RWPE2 (cell line): ENCODE measurements around the gene MSH6.
"Not testable (repeated sequence)": the region's sequence is repeated elsewhere in the genome, so short reads cannot be mapped to it uniquely, and the experiment has no call there.

Source experiments
- ATAC-seq: fragments of 200-7000 bp; cut with Tn5 transposase; 3 replicates; pipeline ENCODE4 v1.9.1; 2021; ENCODE audit warnings: low read depth
- DNase-seq: peaks from one replicate; pipeline ENCODE4 v3.0.0-alpha.2; 2020; ENCODE audit warnings: low spot score
- H3K27ac ChIP-seq: fragments of 450-650 bp; 2 replicates; pipeline ENCODE4 v1.5.1; 2017; ENCODE audit warnings: mild to moderate bottlenecking; ENCODE audit not compliant: poor library complexity, severe bottlenecking
- H3K27me3 ChIP-seq: fragments of 250-450 bp; sonication (Bioruptor Pico); 2 replicates; pipeline ENCODE4 v1.5.1; 2021; ENCODE audit warnings: mild to moderate bottlenecking, moderate library complexity; ENCODE audit not compliant: insufficient read depth, poor library complexity, severe bottlenecking
- H3K36me3 ChIP-seq: fragments of 250-450 bp; sonication (Bioruptor Pico); 2 replicates; pipeline ENCODE4 v1.5.1; 2020; ENCODE audit warnings: low read depth, mild to moderate bottlenecking, moderate library complexity
- H3K4me1 ChIP-seq: fragments of 250-450 bp; sonication (Bioruptor Pico); 2 replicates; pipeline ENCODE4 v1.5.1; 2021; ENCODE audit warnings: mild to moderate bottlenecking, moderate library complexity; ENCODE audit not compliant: insufficient read depth, poor library complexity, severe bottlenecking
- H3K4me3 ChIP-seq: fragments of 250-450 bp; sonication (Bioruptor Pico); 2 replicates; pipeline ENCODE4 v1.5.1; 2021; ENCODE audit warnings: mild to moderate bottlenecking, moderate library complexity; ENCODE audit not compliant: severe bottlenecking
- H3K9me3 ChIP-seq: fragments of 250-450 bp; sonication (Bioruptor Pico); 2 replicates; pipeline ENCODE4 v1.5.1; 2021; ENCODE audit warnings: mild to moderate bottlenecking, moderate library complexity; ENCODE audit not compliant: severe bottlenecking
- TF ChIP-seq, protein P1 (sequence below): fragments of 450-650 bp; IDR thresholded peaks from one replicate; pipeline ENCODE4 v1.5.1; 2017; ENCODE audit warnings: mild to moderate bottlenecking, moderate library complexity; ENCODE audit not compliant: poor library complexity, severe bottlenecking

Gene MSH6

DNA sequence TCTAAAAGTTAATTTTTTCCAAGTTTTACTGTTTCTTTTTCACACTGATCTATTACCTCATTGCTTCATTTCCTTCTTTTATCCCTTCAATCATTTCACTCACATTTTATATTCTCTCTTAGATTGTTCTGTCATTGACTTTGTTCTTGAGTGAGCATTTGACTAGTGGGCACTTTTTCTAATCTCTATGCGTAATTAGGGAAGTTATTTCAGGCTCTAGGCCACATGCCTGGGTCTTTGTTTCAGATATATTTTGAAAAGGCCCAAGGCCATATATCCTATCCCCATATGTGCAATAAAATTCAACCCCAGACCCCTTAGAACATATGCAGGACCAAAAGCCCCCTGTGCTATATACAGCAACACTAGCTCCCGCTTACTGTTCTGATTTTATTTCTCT, 61.2 kb downstream of the MSH6 start:
- Histone ChIP-seq H3K9me3 (no peaks in the 10 kb centered on the region), H3K4me1 (no peaks in the 10 kb centered on the region), H3K4me3 (no peak overlapping the region), H3K27me3 (no peaks in the 10 kb centered on the region), H3K27ac (no peak overlapping the region), H3K36me3 (peaks cover 10% of the 10 kb centered on the region; the same call in 1 of the 2 replicates)
- DNase-seq (no peak), ATAC-seq (no peak)
- TF ChIP-seq, protein P1, sequence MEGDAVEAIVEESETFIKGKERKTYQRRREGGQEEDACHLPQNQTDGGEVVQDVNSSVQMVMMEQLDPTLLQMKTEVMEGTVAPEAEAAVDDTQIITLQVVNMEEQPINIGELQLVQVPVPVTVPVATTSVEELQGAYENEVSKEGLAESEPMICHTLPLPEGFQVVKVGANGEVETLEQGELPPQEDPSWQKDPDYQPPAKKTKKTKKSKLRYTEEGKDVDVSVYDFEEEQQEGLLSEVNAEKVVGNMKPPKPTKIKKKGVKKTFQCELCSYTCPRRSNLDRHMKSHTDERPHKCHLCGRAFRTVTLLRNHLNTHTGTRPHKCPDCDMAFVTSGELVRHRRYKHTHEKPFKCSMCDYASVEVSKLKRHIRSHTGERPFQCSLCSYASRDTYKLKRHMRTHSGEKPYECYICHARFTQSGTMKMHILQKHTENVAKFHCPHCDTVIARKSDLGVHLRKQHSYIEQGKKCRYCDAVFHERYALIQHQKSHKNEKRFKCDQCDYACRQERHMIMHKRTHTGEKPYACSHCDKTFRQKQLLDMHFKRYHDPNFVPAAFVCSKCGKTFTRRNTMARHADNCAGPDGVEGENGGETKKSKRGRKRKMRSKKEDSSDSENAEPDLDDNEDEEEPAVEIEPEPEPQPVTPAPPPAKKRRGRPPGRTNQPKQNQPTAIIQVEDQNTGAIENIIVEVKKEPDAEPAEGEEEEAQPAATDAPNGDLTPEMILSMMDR = no peak

DNA sequence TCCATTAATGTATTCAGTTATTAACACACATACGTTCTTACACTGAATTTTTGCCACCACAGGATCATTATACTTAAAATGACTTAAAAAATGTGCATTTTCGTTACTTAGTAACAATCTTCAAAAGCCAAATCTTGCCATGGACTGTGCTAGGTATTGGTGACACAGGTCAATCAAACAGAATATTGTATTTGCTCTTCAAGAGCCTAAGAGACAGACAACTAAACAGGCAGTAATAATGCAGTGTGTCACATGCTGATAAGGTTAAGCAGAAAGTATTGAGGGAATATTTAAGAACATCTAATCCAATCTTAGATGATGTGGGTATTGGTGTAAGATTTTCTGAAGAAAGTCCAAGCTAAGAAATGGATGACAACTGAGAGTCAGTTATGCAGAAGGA, 66.4 kb downstream of the MSH6 start:
- Histone ChIP-seq H3K4me1 (no peaks in the 10 kb centered on the region), H3K36me3 (no peaks in the 10 kb centered on the region; the same call in 1 of the 2 replicates), H3K4me3 (no peak overlapping the region), H3K9me3 (no peaks in the 10 kb centered on the region), H3K27me3 (no peaks in the 10 kb centered on the region), H3K27ac (no peak overlapping the region)
- no peak for ATAC-seq
- TF ChIP-seq, protein P1 = no peak
- DNase-seq = no peak

DNA sequence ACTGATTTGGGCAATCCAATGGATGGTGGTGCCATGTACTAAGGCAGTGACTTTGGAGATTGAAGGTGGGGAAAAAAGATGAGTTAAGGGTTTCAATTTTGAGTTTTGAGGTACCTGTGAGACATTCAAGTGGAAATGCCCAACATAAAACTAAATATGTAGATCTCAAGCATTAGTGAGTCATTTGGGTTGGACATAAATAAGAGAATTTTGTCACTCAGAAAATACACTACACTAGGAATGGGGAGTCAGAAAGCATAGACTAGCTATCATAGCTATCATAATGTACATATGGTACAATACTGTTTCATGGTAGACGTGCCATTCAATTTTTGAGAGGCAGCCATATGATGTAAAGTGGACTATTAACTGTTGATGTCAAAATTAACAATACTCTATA, 67.3 kb downstream of the MSH6 start:
- no peak for ATAC-seq
- H3K36me3 ChIP-seq = no peaks in the 10 kb centered on the region; the same call in 1 of the 2 replicates
- no peak for DNase-seq
- H3K4me1 ChIP-seq = no peaks in the 10 kb centered on the region
- H3K27me3 ChIP-seq = no peaks in the 10 kb centered on the region
- H3K4me3 ChIP-seq = no peak overlapping the region
- H3K27ac ChIP-seq = no peak overlapping the region
- TF ChIP-seq, protein P1 = no peak
- H3K9me3 ChIP-seq = no peaks in the 10 kb centered on the region

DNA sequence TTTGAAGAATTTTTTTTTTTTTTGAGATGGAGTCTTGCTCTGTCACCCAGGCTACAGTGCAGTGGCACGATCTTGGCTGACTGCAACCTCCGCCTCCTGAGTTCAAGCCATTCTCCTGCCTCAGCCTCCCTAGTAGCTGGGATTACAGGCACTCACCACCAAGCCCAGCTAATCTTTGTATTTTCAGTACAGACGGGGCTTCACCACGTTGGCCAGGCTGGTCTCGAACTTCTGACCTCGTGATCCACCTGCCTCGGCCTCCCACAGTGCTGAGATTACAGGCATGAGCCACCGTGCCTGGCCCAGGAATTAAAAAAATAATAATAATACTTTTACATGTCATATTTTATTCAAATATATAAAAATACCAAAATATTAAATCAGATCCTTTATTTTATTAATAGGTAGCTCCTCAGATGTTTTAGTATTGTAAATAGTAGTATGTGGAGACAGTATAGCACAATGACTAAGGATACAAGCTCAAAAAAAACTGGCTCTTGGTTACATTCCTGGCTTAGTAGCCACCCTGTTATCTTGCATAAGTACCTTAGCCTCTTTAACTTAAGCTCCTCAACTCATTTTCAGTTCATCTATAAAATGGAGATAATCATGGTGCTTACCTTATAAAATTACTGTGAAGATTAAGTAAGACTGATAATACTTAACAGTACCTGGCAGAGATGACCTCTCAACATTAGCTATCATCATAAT, 70.3 kb downstream of the MSH6 start:
- not testable (repeated sequence) for H3K27me3 ChIP-seq, H3K36me3 ChIP-seq, H3K9me3 ChIP-seq, H3K4me1 ChIP-seq, H3K4me3 ChIP-seq, H3K27ac ChIP-seq, DNase-seq
- ATAC-seq = peak; percentile 48; the same call in 2 of the 3 replicates
